Thoracic aorta (tissue), 2 donors: ENCODE measurements around the gene CFD. TPM values are rescaled to one million over a fixed set of nuclear protein-coding genes. Genes with fewer than 3 reads are reported as not detected.

Experiments
- ATAC-seq: fragments of 150-250 bp; one replicate; pipeline ENCODE4 v1.8.0; 2017; ENCODE audit warnings: low read depth; ENCODE audit not compliant: insufficient number of reproducible peaks, low FRiP score
- DNase-seq: peaks from one replicate; pipeline ENCODE4 v3.0.0-alpha.2; 2020; ENCODE audit warnings: low spot score
- H3K27ac ChIP-seq, 2 donors: fragments of 200-600 bp; sonication (generic); 1 replicate in 1 of 2; 2 replicates in 1 of 2; pipeline ENCODE4 v1.5.1; 2016; ENCODE audit warnings: mild to moderate bottlenecking in 2 of 2, moderate library complexity in 2 of 2
- H3K27me3 ChIP-seq: fragments of 200-600 bp; sonication (generic); replicated peaks from 2 replicates; pipeline ENCODE4 v1.6.0; 2016; ENCODE audit warnings: mild to moderate bottlenecking; ENCODE audit not compliant: insufficient read depth
- H3K36me3 ChIP-seq: fragments of 200-600 bp; sonication (generic); one replicate; pipeline ENCODE4 v1.5.1; 2016
- H3K4me1 ChIP-seq, 2 donors: fragments of 200-600 bp; sonication (generic); 1 replicate in 1 of 2; 2 replicates in 1 of 2; pipeline versions ENCODE4 v1.5.1 to v1.6.0; 2016; ENCODE audit warnings: low read depth in 2 of 2, mild to moderate bottlenecking in 1 of 2; ENCODE audit not compliant: control insufficient read depth in 1 of 2
- H3K4me3 ChIP-seq: fragments of 200-600 bp; sonication (generic); 2 replicates; pipeline ENCODE4 v1.5.1; 2016; ENCODE audit warnings: mild to moderate bottlenecking
- H3K9me3 ChIP-seq: fragments of 200-600 bp; sonication (generic); 2 replicates; pipeline ENCODE4 v1.5.1; 2016
- total RNA-seq, 2 donors: library from RNA; depleted of rRNA; stranded (reverse); fragments of >200 nt; gene quantifications; one replicate each; pipeline versions ENCODE4 v1.1.0 to v1.2.3, GENCODE V29; 2016
- TF ChIP-seq, protein P1 (sequence below): fragments of 200-600 bp; sonication (generic); IDR thresholded peaks from one replicate; pipeline ENCODE4 v1.5.1; 2019; ENCODE audit warnings: antibody characterized with exemption

The CFD gene
- total RNA-seq, 2 donors from 2014 or later: 472 to 781 TPM

DNA sequence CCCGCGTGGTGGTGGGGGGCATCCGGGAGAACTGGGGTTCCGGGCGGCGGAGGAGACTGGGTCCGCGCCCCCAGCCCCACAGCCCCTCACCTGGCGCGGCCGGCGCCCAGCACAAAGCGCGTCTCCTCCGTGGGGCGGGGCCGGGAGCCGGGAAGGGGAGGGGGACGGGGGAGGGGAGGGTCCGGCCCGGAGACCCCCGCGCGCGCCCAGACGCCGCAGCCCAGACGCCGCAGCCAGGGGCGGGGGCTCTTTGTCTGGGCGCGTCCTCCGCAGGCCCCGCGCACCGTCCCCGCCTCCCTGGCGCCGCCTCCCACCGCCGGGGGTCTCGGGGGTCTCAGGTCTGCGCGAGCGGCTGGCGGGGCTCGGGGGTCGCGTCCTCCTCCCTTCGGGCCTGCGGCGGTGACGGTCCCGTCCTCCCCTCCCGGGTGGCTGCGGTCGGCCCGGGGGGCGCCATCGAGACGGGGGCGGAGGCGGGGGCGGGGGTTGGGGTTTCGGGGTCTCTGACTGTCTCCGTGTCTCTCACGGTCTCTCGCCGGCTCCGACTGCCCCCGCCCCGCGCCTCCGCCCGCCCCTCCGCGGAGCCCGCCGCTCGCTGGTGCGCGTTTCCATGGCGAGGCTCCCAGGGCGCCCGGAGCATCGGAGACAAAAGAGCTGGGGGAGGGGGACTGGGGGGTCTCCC lies 37.5 kb upstream of the CFD start, which contains the start of gene PLPPR3:
Gene PLPPR3 (minus strand): TSS at position 131 of the 679 bp plus-strand sequence. CDS start 396 bp downstream, outside the sequence.
- Histone ChIP-seq H3K36me3 (no peaks in the 10 kb centered on the region), H3K9me3 (no peaks in the 10 kb centered on the region), H3K27ac (no peak within 1 kb of the TSS), H3K4me3 (peak within 1 kb of the TSS; percentile 53), H3K4me1 (peaks cover 6 to 8% of the 10 kb centered on the region in 2 donors), H3K27me3 (peaks cover 12% of the 10 kb centered on the region)
- DNase-seq (no peak), ATAC-seq (no peak)
- TF ChIP-seq, protein P1, sequence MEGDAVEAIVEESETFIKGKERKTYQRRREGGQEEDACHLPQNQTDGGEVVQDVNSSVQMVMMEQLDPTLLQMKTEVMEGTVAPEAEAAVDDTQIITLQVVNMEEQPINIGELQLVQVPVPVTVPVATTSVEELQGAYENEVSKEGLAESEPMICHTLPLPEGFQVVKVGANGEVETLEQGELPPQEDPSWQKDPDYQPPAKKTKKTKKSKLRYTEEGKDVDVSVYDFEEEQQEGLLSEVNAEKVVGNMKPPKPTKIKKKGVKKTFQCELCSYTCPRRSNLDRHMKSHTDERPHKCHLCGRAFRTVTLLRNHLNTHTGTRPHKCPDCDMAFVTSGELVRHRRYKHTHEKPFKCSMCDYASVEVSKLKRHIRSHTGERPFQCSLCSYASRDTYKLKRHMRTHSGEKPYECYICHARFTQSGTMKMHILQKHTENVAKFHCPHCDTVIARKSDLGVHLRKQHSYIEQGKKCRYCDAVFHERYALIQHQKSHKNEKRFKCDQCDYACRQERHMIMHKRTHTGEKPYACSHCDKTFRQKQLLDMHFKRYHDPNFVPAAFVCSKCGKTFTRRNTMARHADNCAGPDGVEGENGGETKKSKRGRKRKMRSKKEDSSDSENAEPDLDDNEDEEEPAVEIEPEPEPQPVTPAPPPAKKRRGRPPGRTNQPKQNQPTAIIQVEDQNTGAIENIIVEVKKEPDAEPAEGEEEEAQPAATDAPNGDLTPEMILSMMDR: no peak

GRCh38 chr19:823565-824121 lies 35.8 kb upstream of the CFD start:
- Histone ChIP-seq H3K4me1 (peaks cover 6 to 8% of the 10 kb centered on the region in 2 donors), H3K27ac (no peak overlapping the region), H3K9me3 (no peaks in the 10 kb centered on the region), H3K27me3 (peaks cover 12% of the 10 kb centered on the region), H3K4me3 (no peak overlapping the region), H3K36me3 (no peaks in the 10 kb centered on the region)
- no peak for DNase-seq
- no peak for ATAC-seq
- TF ChIP-seq, protein P1: no peak

- H3K27me3 ChIP-seq: peaks cover 12% of the 10 kb centered on the region
- TF ChIP-seq, protein P1: no peak
- H3K27ac ChIP-seq: no peak overlapping the region
- H3K4me3 ChIP-seq: no peak overlapping the region
- DNase-seq (no peak), ATAC-seq (no peak)
- no peaks in the 10 kb centered on the region for H3K36me3 ChIP-seq
- H3K4me1 ChIP-seq: peaks cover 6 to 8% of the 10 kb centered on the region in 2 donors
- H3K9me3 ChIP-seq: no peaks in the 10 kb centered on the region
Measured at GRCh38 chr19:824885-825284, 34.6 kb upstream of the CFD start.

GRCh38 chr19:825897-826644 lies 33.4 kb upstream of the CFD start:
- no peaks in the 10 kb centered on the region for H3K9me3 ChIP-seq
- H3K27me3 ChIP-seq: peaks cover 12% of the 10 kb centered on the region

More at GRCh38 chr19:825897-826644, 33.4 kb upstream of the CFD start:
- H3K4me3 ChIP-seq: no peak overlapping the region
- TF ChIP-seq, protein P1: no peak
- peaks cover 6 to 8% of the 10 kb centered on the region in 2 donors for H3K4me1 ChIP-seq
- no peak overlapping the region for H3K27ac ChIP-seq
- H3K36me3 ChIP-seq: no peaks in the 10 kb centered on the region
- no peak for ATAC-seq
- DNase-seq: no peak
